ENCODE results near the gene CNTN1. TPM values are rescaled to one million over a fixed set of nuclear protein-coding genes. Genes with fewer than 3 reads are reported as not detected.

The CNTN1 gene
- total and polyA plus RNA-seq, 10 of the 15 experiments (the other 5 are each of a cell fraction or from before 2014, with no cell fraction given) = 0.06 to 0.14 TPM; not detected in 8

DNA sequence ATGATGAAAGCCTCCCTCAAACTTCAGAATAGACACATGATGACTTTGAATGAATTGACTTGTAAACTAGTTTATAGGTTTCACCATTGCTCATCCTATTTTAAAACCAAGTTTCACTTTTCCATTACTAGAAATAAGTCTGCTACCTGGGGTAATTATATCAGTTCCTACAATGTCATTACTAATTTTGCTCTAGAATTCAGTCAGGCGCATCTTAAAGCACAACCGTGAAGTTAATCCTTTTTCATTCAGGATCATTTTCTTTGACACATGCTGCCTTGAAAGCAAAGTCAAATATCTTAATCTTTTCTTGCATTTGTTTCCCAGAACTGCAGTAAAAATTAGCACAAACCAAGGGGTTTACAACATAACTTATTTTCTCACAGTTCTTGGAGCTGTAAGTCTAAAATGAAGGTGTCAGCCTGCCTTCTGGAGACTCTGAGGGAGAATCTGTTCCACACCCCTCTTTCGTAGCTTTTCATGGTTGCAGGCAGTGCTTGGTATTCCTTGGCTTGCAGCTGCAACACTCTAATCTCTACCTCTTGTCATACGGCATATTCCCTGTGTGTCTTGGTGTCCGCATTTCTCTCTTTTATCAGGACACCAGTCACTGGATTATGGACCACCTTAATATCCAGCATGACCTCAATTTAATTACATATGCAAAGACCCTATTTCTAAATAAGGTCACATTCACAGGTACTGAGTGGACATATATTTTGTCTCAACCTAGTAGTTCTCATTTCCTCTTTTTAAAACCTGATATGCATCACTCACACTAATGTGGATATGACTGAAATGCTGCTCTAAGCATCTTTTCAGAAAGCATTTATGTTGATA lies 381.6 kb downstream of the CNTN1 start:
- Histone ChIP-seq H3K36me3 (ENCODE audit: control insufficient read depth in 2 of 2, insufficient read depth in 2 of 2, low read length in 1 of 2) (no peaks in the 10 kb centered on the region), H3K27me3 (replicated peaks in 1 of 2; ENCODE audit: control insufficient read depth in 2 of 2, insufficient read depth in 2 of 2, low read length in 1 of 2) (no peaks in the 10 kb centered on the region), H4K20me1 (ENCODE audit: control insufficient read depth, insufficient read depth) (no peaks in the 10 kb centered on the region), H3K27ac (ENCODE audit: control insufficient read depth, insufficient read depth) (no peak overlapping the region), H3K4me2 (ENCODE audit: control insufficient read depth, insufficient read depth) (no peak overlapping the region), H2AFZ (ENCODE audit: control insufficient read depth, low read depth, low read length) (no peak overlapping the region), H3K79me2 (ENCODE audit: control insufficient read depth, insufficient read depth, low read length) (no peaks in the 10 kb centered on the region), H3K4me1 (ENCODE audit: control insufficient read depth, insufficient read depth, low read length) (no peaks in the 10 kb centered on the region), H3K4me3 (no peak overlapping the region), H3K9me3 (replicated peaks; ENCODE audit: control insufficient read depth, insufficient read depth, low read length) (no peaks in the 10 kb centered on the region), H3K9ac (ENCODE audit: control insufficient read depth, insufficient read depth, low read length) (no peak overlapping the region)
- ChIA-PET SMC1A (ENCODE audit: uncharacterized antibody, unreplicated experiment) (interaction anchor here (0.6 kb wide), 1 partner anchor 1068 kb away, joined by 3 read pairs; no protein-coding TSS in a partner anchor), CTCF (no interaction called here), RAD21 (ENCODE audit: unreplicated experiment) (no interaction called here), POLR2A (no interaction called here)
- in situ Hi-C loops (cut with MboI) = no loop called here
- no peak for DNase-seq (ENCODE audit: low read depth, low spot score)
- intact Hi-C loops (cut with micrococcal nuclease; ENCODE audit: unreplicated experiment) = no loop called here
- 32% methylated on average over 5 of the region's 5 CpGs for WGBS (ENCODE audit: insufficient coverage, insufficient replicate concordance, low lambda C conversion rate, missing lambda C conversion rate)
- ATAC-seq = peak; percentile 98
- TF ChIP-seq SPI1 (IDR thresholded peaks at IDR 0.05; ENCODE audit: borderline replicate concordance, insufficient read depth, low read depth, low read length) = peak; percentile 84
- 0 out of 2 replicates have a peak, but pooled peaks have one; percentile 23 for TF ChIP-seq IKZF1 (conservative IDR thresholded peaks at IDR 0.05)
- TF ChIP-seq, protein P1, sequence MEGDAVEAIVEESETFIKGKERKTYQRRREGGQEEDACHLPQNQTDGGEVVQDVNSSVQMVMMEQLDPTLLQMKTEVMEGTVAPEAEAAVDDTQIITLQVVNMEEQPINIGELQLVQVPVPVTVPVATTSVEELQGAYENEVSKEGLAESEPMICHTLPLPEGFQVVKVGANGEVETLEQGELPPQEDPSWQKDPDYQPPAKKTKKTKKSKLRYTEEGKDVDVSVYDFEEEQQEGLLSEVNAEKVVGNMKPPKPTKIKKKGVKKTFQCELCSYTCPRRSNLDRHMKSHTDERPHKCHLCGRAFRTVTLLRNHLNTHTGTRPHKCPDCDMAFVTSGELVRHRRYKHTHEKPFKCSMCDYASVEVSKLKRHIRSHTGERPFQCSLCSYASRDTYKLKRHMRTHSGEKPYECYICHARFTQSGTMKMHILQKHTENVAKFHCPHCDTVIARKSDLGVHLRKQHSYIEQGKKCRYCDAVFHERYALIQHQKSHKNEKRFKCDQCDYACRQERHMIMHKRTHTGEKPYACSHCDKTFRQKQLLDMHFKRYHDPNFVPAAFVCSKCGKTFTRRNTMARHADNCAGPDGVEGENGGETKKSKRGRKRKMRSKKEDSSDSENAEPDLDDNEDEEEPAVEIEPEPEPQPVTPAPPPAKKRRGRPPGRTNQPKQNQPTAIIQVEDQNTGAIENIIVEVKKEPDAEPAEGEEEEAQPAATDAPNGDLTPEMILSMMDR (IDR thresholded peaks at IDR 0.05 in 2 of 3, conservative IDR thresholded peaks at IDR 0.05 in 1 of 3; ENCODE audit: control insufficient read depth in 2 of 3, extremely low read depth in 1 of 3, insufficient read depth in 1 of 3, low read depth in 3 of 3, low read length in 3 of 3) = no peak
- TF ChIP-seq ATF7 (IDR thresholded peaks at IDR 0.05; ENCODE audit: low read depth) = 0 out of 2 replicates have a peak, but pooled peaks have one; percentile 13
- TF ChIP-seq BHLHE40 (IDR thresholded peaks at IDR 0.05; ENCODE audit: borderline replicate concordance in 1 of 2, low read depth in 2 of 2, low read length in 1 of 2) = 0 out of 4 replicates have a peak, but pooled peaks of 1 of the 2 experiments have one; percentile 8
- peak; percentile 43 for TF ChIP-seq JUNB (IDR thresholded peaks at IDR 0.05)
- TF ChIP-seq, protein P2, sequence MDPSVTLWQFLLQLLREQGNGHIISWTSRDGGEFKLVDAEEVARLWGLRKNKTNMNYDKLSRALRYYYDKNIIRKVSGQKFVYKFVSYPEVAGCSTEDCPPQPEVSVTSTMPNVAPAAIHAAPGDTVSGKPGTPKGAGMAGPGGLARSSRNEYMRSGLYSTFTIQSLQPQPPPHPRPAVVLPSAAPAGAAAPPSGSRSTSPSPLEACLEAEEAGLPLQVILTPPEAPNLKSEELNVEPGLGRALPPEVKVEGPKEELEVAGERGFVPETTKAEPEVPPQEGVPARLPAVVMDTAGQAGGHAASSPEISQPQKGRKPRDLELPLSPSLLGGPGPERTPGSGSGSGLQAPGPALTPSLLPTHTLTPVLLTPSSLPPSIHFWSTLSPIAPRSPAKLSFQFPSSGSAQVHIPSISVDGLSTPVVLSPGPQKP (IDR thresholded peaks at IDR 0.05; ENCODE audit: low read depth, low read length) = no peak
- TF ChIP-seq DPF2 (IDR thresholded peaks at IDR 0.05) = 0 out of 2 replicates have a peak, but pooled peaks have one; percentile 62
- TF ChIP-seq NR2F1 (conservative IDR thresholded peaks at IDR 0.05) = 0 out of 2 replicates have a peak, but pooled peaks have one; percentile 25
- BruUV-seq (replicated peaks) = no TSS peak
- FAIRE-seq = no peak
